Suprapubic skin (tissue), 4 donors: ENCODE data around the gene HOXC4.

Experiments
- EP300 ChIP-seq: sonication (generic); formaldehyde crosslinking; IDR thresholded peaks from one replicate; pipeline ENCODE4 v1.6.1; 2017; ENCODE audit warnings: antibody characterized with exemption
- POLR2A ChIP-seq, 2 donors: fragments of 450-650 bp; IDR thresholded peaks; one replicate each; pipeline ENCODE4 v1.6.1; 2017; ENCODE audit warnings: antibody characterized with exemption in 2 of 2, mild to moderate bottlenecking in 2 of 2, moderate library complexity in 2 of 2
- POLR2AphosphoS5 ChIP-seq, 3 donors: sonication (generic); formaldehyde crosslinking; IDR thresholded peaks; one replicate each; pipeline ENCODE4 v1.6.1; 2017; ENCODE audit warnings: antibody characterized with exemption in 3 of 3
- TF ChIP-seq, protein P1 (sequence below), 2 donors: fragments of 200-600 bp in 1 of 2; fragments of 450-650 bp in 1 of 2; sonication (generic) in 1 of 2; IDR thresholded peaks; one replicate each; pipeline ENCODE4 v1.5.1; 2016 to 2019; ENCODE audit warnings: antibody characterized with exemption in 2 of 2, mild to moderate bottlenecking in 1 of 2, moderate library complexity in 1 of 2

DNA sequence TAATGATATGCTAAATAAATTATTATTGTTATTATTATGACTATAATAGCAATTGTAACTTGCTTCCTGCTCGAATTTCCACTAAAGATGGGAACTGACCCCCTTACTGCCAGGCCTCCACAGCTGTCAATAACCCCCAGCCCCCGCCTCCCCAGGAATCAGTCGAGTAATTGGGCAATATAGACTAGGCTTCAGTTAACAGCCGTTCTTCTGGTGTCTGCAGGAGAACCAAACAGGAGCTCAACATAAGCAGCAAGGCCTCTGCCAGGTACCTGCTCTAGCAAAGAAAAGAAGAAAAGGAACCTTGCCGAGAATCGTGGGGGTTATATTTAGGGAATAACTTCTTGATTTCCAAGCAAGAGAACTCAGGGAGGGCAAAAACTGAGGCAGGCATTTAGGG, 21.8 kb downstream of the HOXC4 start:
- TF ChIP-seq, protein P1, sequence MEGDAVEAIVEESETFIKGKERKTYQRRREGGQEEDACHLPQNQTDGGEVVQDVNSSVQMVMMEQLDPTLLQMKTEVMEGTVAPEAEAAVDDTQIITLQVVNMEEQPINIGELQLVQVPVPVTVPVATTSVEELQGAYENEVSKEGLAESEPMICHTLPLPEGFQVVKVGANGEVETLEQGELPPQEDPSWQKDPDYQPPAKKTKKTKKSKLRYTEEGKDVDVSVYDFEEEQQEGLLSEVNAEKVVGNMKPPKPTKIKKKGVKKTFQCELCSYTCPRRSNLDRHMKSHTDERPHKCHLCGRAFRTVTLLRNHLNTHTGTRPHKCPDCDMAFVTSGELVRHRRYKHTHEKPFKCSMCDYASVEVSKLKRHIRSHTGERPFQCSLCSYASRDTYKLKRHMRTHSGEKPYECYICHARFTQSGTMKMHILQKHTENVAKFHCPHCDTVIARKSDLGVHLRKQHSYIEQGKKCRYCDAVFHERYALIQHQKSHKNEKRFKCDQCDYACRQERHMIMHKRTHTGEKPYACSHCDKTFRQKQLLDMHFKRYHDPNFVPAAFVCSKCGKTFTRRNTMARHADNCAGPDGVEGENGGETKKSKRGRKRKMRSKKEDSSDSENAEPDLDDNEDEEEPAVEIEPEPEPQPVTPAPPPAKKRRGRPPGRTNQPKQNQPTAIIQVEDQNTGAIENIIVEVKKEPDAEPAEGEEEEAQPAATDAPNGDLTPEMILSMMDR (IDR thresholded peaks at IDR 0.05): no peak
- TF ChIP-seq POLR2AphosphoS5 (IDR thresholded peaks at IDR 0.05): no peak
- TF ChIP-seq POLR2A (IDR thresholded peaks at IDR 0.05): no peak
- TF ChIP-seq EP300: no peak
